Measurements from ENCODE around the gene EMSY.

DNA sequence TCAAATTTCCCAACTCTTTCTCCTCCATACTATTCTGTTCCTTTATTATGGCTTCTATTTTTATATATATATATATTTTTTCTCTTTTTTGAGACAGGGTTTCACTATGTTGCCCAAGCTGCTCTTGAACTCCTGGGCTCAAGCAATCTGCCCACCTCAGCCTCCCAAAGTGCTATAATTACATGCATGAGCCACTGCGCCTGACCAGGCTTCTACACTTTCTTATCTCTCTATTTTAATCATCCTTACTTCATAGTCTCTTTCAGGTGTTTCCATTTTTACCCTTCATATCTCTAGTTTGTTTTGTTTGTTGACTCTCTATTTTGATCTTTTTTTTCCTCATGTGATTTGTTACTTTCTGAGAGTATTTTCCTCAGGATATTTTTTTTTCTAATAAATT lies 43.9 kb upstream of the EMSY start:
- TF ChIP-seq POLR2A (IDR thresholded peaks at IDR 0.05; ENCODE audit: low read depth, low read length) = no peak
- TF ChIP-seq POLR2AphosphoS5 (IDR thresholded peaks at IDR 0.05; ENCODE audit: low read depth, low read length) = no peak
